Jurkat, Clone E6-1 (cell line): Measurements from ENCODE around the gene TSPYL2.

Source experiments
- DNase-seq: peaks from one replicate; pipeline ENCODE4 v3.0.0-alpha.2; 2011; ENCODE audit warnings: low read depth, low spot score
- H3K4me3 ChIP-seq: 2 replicates; pipeline ENCODE4 v1.5.1; 2011; ENCODE audit warnings: mild to moderate bottlenecking, low read length, control low read depth, moderate library complexity

Gene TSPYL2

DNA sequence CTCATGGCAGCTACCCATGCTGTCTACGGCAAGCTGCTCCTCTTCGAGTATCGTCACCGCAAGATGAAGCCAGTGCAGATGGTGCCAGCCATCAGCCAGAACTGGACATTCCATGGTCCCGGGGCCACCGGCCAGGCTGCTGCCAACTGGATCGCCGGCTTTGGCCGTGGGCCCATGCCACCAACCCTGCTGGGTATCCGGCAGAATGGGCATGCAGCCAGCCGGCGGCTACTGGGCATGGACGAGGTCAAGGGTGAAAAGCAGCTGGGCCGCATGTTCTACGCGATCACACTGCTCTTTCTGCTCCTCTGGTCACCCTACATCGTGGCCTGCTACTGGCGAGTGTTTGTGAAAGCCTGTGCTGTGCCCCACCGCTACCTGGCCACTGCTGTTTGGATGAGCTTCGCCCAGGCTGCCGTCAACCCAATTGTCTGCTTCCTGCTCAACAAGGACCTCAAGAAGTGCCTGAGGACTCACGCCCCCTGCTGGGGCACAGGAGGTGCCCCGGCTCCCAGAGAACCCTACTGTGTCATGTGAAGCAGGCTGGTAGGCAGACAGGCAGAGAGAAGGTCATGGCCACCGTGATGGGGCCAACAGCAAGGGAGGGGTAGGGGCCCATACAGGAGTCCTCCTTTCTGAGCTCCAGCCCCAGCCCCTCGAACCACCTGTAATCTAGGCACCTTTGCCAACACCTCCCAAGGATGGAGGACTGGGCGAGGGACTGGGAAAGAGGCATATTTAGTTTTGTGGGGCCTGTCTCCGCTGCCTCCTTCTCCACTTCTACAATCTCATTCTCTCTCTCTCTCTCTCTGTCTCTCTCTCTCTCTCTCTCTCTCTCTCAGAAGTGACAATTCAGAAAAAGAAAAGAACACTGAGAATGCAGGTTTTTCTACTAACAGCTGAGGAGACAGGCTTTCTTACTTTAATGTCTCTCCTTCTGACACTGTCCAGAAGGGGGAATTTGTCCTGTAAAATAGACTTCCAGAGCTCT is 4.7 kb upstream of the TSPYL2 start:
- H3K4me3 ChIP-seq = no peak overlapping the region
- no peak for DNase-seq

DNA sequence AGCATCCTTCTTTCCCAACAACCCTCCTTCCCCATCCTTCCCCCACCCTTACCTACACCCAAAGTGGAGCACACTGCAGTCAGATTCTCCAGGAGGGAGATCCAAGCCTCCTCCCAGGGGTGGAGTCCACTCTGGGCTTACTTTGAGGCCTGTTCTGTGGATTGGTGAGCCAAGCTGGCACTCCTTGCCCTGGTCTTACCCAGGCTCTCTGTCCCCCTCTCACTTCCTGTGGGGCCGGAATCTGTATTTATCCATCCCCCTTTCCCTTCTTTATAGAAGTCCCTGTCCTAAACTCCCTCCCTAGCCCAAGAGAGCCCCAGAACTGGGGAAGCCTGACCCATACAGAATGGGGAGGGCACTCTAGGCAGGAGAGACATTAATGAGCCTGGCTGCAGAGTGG is 3.2 kb upstream of the TSPYL2 start:
- no peak overlapping the region for H3K4me3 ChIP-seq
- DNase-seq = no peak

DNA sequence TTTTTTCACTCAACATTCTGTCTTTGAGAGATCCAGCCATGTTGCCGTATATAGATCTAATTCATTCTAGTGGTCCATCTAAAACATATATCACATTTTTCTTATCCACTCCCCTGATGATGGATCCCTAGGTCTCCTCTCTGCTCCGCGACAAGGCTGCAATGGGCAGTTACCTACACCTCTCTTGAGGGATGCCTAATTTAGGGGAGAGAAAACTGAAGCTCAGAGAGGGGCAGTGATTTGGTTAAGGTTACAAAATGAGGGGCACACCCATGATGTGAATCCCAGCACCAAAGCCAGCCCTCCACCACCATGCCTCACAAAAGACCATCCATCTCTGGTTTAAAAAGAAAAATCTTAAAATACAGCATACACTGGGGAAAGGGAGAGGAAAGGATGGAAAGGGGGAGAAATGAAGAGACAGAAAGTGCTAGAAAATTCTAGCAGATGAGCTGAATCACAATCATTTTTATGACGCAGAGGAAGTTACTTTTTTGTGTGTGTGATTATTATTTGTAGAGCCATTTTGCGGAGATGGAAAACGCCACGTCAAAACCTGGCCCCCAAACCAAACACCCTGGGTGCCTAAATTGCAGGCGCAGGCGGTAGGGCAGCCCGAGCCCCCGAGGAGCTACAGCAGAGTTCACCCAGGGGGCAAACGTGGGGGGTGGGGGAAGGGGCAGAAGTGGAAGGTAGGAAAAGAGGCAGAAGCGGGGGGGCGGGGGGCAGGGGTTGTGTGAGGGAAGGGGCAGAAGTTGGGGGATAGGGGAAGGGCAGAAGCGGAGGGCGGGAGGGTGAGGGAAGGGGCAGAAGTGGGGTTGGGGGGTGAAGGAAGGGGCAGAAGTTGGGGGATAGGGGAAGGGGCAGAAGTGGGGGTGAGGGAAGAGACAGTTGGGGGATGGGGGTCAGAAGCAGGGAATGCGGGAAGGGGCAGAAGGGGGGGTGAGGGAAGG is 1.3 kb upstream of the TSPYL2 start:
- DNase-seq = no peak
- H3K4me3 ChIP-seq = no peak overlapping the region

DNA sequence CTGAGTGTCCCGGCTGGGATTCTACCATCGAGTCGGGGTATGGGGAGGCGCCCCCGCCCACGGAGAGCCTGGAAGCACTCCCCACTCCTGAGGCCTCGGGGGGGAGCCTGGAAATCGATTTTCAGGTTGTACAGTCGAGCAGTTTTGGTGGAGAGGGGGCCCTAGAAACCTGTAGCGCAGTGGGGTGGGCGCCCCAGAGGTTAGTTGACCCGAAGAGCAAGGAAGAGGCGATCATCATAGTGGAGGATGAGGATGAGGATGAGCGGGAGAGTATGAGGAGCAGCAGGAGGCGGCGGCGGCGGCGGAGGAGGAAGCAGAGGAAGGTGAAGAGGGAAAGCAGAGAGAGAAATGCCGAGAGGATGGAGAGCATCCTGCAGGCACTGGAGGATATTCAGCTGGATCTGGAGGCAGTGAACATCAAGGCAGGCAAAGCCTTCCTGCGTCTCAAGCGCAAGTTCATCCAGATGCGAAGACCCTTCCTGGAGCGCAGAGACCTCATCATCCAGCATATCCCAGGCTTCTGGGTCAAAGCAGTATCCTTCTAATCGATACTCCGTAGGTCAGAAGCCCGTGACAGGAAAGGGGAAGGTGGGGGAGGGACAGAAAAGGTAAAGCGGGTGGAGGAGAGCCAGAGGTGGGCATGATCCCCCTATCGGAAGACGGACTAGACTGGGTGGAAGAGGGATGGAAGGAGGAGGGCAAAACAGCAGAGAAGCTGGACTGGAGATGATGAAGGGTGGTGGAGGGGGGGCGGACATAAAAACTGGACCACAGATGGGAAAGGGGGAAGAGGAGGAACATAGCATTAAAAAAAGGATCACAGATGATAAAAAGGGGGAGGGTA is 828 bp downstream of the TSPYL2 start:
- DNase-seq = no peak
- peak overlapping the region; percentile 55 for H3K4me3 ChIP-seq

DNA sequence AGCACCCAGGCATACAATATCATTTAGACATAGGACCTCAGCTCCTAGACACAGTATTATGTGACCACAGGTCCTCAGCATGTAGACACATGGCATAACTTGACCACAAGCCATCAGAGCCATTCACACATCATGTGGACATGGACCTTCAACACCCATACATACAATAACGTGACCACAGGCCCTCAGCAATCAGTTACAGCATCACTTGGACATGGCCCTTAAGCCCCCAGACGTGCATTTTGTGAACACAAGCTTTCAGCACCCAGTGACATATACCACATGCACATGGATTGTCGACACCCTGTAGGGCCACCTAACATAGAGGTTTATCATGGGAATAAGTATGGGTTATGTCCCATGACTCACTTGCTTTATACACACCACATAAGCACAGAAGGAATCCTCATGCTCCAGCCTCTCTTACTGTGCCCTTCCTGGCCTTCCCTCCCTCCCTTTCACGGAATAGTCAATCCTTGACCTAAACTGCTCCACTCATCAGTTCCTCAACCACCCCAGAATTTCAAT is 1.9 kb downstream of the TSPYL2 start:
- H3K4me3 ChIP-seq = no peak overlapping the region
- no peak for DNase-seq

DNA sequence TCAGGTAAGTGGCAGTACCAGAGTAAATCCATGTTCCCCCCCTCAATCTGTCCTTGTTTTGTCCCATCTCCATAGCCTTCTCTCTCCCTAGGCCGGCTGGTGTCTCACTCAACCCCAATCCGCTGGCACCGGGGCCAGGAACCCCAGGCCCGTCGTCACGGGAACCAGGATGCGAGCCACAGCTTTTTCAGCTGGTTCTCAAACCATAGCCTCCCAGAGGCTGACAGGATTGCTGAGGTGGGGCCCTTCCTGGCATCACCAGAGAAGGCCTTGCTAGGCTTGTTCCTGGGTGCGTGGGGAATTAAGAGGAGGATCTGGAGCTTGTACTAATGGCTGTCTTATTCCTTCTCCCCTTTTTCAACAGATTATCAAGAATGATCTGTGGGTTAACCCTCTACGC is 2.7 kb downstream of the TSPYL2 start:
- no peak for DNase-seq
- no peak overlapping the region for H3K4me3 ChIP-seq

DNA sequence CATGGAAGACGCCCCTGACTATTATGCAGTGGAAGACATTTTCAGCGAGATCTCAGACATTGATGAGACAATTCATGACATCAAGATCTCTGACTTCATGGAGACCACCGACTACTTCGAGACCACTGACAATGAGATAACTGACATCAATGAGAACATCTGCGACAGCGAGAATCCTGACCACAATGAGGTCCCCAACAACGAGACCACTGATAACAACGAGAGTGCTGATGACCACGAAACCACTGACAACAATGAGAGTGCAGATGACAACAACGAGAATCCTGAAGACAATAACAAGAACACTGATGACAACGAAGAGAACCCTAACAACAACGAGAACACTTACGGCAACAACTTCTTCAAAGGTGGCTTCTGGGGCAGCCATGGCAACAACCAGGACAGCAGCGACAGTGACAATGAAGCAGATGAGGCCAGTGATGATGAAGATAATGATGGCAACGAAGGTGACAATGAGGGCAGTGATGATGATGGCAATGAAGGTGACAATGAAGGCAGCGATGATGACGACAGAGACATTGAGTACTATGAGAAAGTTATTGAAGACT is 3.6 kb downstream of the TSPYL2 start:
- no peak for DNase-seq
- H3K4me3 ChIP-seq = no peak overlapping the region

DNA sequence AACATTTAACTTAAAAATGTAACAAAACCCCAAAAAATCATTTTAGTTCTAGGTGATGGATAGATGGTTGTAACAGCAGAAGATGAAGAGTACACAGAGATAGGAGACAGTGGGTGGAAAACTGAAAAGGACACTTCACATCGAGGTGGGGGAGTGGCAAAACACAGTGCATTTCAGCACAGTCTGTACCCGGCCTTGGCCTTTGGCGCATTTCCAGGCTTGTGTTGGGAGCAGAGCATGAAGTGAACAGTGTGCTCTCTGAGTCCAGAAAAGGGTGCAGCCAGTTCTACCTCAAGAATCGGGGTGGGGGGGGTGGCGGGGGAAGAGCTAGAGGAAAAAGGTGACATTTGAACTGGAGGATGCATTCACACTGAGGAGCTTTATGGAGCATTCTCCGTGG is 4.3 kb downstream of the TSPYL2 start:
- H3K4me3 ChIP-seq = no peak overlapping the region
- no peak for DNase-seq

DNA sequence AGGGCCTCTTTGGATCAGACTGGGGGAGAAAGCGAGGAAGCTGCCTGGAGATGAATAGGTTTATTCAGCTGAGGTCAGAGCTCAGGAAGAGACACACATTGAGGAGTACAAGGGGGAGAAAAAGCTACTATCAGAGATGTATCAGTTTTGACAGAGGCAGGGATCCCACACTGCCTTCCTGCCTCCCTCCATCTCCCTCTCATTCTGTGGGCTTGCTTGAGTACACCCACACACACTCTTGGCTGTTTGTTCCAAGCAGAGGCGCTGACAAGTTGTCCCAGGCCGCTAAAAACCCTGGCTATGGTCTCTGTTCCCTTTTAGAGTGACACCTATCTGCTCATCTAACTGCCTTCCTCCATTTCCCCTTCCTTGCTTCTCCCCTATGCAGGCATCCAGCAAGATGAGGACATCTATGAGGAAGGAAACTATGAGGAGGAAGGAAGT is 5.2 kb downstream of the TSPYL2 start:
- no peak overlapping the region for H3K4me3 ChIP-seq
- DNase-seq = no peak

DNA sequence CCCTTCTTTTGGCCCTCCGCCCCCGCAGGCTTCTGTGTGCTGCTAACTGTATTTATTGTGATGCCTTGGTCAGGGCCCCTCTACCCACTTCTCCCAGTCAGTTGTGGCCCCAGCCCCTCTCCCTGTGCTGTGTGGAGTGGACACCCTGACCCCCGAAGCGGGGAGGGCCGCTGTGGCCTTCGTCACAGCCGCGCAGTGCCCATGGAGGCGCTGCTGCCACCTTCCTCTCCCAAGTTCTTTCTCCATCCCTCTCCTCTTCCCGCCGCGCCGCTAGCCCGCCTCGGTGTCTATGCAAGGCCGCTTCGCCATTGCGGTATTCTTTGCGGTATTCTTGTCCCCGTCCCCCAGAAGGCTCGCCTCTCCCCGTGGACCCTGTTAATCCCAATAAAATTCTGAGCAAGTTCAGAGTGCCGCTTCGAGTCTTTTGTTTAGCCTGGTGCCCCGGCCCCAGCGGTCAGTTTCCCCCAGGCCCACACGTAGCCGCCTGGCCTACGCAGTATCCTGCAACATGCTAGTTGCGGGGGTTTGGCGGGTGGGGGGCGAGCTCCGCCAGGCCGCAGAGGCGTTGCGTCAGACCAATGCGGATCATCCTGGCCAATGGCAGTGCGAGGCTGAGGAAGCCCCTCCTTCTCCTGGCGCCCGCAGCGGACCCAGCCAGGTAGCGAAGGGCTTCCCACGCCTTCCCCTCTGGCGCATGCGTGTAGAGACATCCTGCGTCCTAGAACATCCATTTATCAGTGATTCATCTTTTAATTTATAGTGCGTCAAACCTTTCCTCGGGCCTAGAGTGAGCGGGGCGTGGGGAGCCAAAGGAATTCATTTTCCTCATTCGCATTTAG is 6.2 kb downstream of the TSPYL2 start:
- H3K4me3 ChIP-seq = no peak overlapping the region
- DNase-seq = no peak

DNA sequence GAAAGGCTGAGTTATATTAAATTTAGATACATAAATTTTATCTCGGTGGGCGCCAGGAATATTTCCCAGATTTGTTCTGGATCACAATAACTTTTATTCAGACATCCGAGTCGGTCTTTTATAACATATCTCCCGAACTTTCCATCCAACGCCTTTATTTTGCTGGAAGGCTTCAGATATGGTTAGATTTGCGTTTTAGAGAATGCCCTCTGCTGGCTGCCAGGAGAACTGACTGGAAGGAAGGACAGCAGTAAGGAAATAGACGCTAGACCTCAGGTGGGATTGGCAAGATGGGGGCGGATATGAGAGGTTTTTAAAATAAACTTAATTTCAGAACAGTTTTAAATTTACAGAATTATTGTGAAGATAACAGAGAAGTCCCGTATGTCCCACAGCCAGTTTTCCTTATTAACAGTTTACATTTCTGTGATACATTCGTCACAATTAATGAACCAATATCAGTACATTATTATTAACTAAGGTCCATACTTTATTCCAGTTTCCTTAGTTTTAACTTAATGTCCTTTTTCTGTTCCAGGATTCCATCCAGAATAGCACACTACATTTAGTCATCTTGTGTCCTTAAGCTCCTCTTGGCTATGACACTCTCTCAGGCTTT is 7.2 kb downstream of the TSPYL2 start:
- no peak for DNase-seq

DNA sequence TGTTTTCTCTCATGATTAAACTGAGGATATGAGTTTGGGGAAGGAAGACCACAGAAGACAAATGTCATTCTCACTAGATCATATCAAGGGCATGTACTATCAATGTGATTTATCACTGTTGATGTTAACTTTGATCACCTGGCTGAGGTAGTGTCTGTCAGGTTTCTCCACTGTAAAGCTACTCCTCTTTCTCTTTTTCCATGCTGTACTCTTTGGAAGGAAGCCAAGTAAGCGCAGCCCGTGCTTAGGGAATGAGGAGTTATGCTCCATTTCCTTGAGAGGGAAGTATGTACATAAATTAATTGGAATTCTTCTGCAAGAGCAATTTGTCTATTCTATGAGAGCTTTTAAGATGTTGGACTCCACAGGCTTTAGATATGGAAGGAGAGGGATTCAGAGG is 7.8 kb downstream of the TSPYL2 start:
- no peak overlapping the region for H3K4me3 ChIP-seq
- no peak for DNase-seq

More for the DNA sequence above, 7.2 kb downstream of the TSPYL2 start:
- no peak overlapping the region for H3K4me3 ChIP-seq

DNA sequence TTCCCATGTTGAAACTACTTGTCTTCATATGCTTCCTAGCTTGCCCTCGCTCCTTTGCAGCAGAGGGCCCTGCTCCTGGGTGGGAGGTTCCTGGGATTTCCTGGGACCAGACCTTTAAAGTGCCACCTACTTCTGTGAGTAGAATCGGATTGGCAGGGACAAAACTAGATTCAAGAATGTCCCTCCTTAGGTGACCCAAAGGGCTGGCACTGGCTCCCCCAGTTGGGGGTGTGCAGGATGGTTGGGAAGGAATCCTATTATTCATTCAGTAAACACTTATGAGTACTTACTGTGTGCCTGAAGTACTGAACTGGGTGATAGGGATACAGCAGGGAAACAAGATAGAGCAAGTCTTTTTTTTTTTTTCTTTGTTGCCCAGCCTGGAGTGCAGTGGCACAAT is 9.2 kb downstream of the TSPYL2 start:
- no peak overlapping the region for H3K4me3 ChIP-seq
- no peak for DNase-seq

DNA sequence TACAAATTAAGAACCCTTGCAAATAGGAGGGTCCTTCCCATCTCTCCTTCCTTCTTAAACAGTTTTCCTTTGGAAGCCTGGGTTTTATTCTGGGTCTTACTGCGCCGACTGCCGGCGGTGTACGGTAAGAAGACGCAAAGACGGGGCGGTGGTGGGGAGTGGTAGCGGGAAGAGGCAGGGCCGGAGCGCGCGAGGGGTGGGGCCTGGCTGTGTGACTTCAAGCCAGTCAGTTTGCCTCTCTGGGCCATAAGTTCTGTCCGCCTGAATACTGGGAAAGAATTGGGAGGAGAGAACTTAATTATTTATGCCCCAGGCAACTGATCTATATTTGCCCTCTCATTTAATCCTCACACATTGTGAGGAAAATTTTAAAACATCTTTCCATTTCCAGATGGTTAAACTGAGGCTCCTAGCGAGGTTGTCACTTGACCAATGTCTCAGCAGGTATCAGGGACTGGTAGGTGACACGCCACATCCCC is 11.0 kb downstream of the TSPYL2 start:
- DNase-seq = no peak
- H3K4me3 ChIP-seq = peak overlapping the region; percentile 77

DNA sequence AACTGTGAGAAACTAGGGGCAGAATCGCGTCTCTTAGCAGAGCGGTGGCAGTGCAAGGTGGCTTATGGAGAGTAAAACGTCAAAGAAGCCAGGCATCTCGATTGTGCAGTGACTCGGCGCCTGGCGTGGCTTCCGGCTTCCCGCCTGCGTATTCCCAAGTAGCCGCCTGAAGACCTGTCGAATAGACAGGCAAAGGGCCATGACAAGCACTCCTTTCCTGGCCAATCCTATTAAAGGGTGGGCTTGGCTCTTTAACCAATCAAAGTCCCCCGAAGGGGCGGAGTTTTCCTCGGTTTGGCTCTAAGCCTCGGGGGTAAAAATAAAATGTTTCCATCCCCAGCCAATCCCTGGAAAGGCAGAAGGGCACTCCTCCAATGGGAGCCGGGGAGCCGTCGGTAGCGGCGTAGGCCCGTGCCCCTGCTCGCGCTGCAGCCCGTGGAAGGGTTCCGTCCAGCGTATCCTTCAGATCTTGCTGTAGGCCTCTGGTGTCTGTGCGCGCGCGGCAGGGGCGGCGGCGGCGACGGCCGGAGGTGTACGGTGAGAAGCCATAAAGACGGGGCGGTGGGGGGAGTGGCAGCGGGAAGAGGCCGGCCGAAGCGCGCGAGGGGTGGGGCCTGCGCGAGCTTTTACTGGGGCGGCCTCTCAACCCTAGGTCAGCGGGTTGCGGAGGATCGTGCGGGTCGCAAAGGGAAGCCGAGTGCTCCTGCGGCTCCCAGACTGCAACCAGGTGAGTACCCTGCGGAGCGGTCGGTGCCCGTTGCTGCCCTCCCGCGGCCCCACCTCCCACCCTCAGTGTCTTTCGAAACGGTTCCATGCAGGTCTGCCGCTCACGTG is 11.8 kb downstream of the TSPYL2 start, which contains the start of gene KANTR:
KANTR (plus strand) TSS at position 395 of the 834 bp plus-strand sequence. CDS start 30,131 bp downstream, outside the sequence.
- H3K4me3 ChIP-seq = peak within 1 kb of the TSS; percentile 77
- DNase-seq = peak; percentile 93

DNA sequence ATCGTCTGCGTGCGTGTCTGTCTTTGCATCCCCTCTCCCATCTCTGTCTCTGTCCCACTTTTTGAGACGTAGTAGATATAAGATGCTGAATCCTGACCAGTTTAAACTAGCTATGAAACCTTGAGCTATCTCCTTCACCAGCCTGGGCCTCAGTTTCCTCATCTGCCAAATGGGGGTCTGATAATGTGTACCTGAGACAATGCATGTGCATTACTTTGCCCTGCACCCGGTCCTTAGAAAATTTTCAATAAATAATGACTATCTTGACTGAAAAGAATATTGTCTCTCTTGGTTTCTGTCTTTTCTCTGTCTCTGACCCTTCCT is 12.4 kb downstream of the TSPYL2 start:
- H3K4me3 ChIP-seq = peak overlapping the region; percentile 77
- DNase-seq = no peak
